GM10248 (cell line): ENCODE data around the gene RNH1.

ENCODE experiments used
- CTCF ChIA-PET: fragments of 300-600 bp; sonication (Branson Sonifier 250); formaldehyde crosslinking; extraction: SDS; loops from one replicate; lab custom pipeline; 2021; ENCODE audit warnings: antibody characterized with exemption; lab: Yijun Ruan, JAX
- POLR2A ChIA-PET: fragments of 350-650 bp; sonication (Branson Sonifier 250); formaldehyde crosslinking; extraction: SDS; loops from one replicate; lab custom pipeline; 2020; ENCODE audit warnings: antibody characterized with exemption; lab: Yijun Ruan, JAX
- DNase-seq: peaks from one replicate; pipeline ENCODE4 v3.0.0; 2012; ENCODE audit errors: extremely low spot score
- CTCF ChIP-seq: IDR thresholded peaks from 2 replicates; pipeline ENCODE4 v1.5.1; 2012; ENCODE audit warnings: mild to moderate bottlenecking, low read depth; ENCODE audit errors: extremely low read depth, missing control alignments, control extremely low read depth

The RNH1 gene

GRCh38 chr11:476416-476815, 30.6 kb downstream of the RNH1 start:
- TF ChIP-seq CTCF: no peak
- POLR2A ChIA-PET: no interaction called here
- CTCF ChIA-PET: interaction anchor here (1.1 kb wide), 1 partner anchor 10 kb away, joined by 3 read pairs; no protein-coding TSS in a partner anchor
- no peak for DNase-seq

GRCh38 chr11:475941-476340, 31.1 kb downstream of the RNH1 start:
- ChIA-PET CTCF (interaction anchor here (1.1 kb wide), 1 partner anchor 9 kb away, joined by 3 read pairs; no protein-coding TSS in a partner anchor), POLR2A (no interaction called here)
- no peak for DNase-seq
- TF ChIP-seq CTCF: no peak

GRCh38 chr11:474914-475506, 32.0 kb downstream of the RNH1 start:
- TF ChIP-seq CTCF: no peak
- ChIA-PET POLR2A (no interaction called here), CTCF (no interaction called here)
- no peak for DNase-seq

GRCh38 chr11:473962-474785, 32.9 kb downstream of the RNH1 start:
- CTCF ChIA-PET: interaction anchor here (1.2 to 2.6 kb wide), 2 partner anchors 26 to 45 kb away, joined by 3 to 11 read pairs; no protein-coding TSS in a partner anchor
- POLR2A ChIA-PET: no interaction called here
- TF ChIP-seq CTCF: no peak
- no peak for DNase-seq

- CTCF ChIA-PET: interaction anchor here (0.8 to 2.6 kb wide), 5 partner anchors 13 to 46 kb away, joined by 3 to 11 read pairs (median 3); no protein-coding TSS in a partner anchor
- TF ChIP-seq CTCF: no peak
- POLR2A ChIA-PET: no interaction called here
- no peak for DNase-seq
Observed at GRCh38 chr11:473415-473814, 33.6 kb downstream of the RNH1 start.

GRCh38 chr11:472816-473215, 34.2 kb downstream of the RNH1 start:
- DNase-seq: no peak
- CTCF ChIA-PET: interaction anchor here (0.8 to 2.6 kb wide), 5 partner anchors 12 to 46 kb away, joined by 3 to 11 read pairs (median 3); no protein-coding TSS in a partner anchor
- no peak for TF ChIP-seq CTCF
- POLR2A ChIA-PET: no interaction called here
